HG02610 (cell line): ENCODE results near the gene ISG20.
A peak's percentile ranks its signal among the peaks of the same experiment; 100 is the strongest.

ENCODE experiments used
- ATAC-seq: cut with Tn5 transposase; IDR thresholded peaks from one replicate; pipeline ENCODE4 v1.9.1; 2021; ENCODE audit warnings: mild to moderate bottlenecking, moderate library complexity; ENCODE audit not compliant: unreplicated experiment

The ISG20 gene

GRCh38 chr15:88652456-88653199 lies 13.8 kb downstream of the ISG20 start:
- no peak for ATAC-seq

GRCh38 chr15:88653200-88654064 lies 14.6 kb downstream of the ISG20 start:
- ATAC-seq, result no peak

GRCh38 chr15:88654430-88655102 lies 15.8 kb downstream of the ISG20 start:
- no peak for ATAC-seq

- no peak for ATAC-seq
Observed at GRCh38 chr15:88655103-88655553, 16.3 kb downstream of the ISG20 start.

GRCh38 chr15:88655800-88656488 lies 17.1 kb downstream of the ISG20 start:
- no peak for ATAC-seq

- peak; percentile 90 for ATAC-seq
Observed at GRCh38 chr15:88656760-88657221, 18.0 kb downstream of the ISG20 start.

GRCh38 chr15:88657326-88658069 lies 18.7 kb downstream of the ISG20 start:
- ATAC-seq, result no peak

GRCh38 chr15:88658070-88658965 lies 19.5 kb downstream of the ISG20 start:
- no peak for ATAC-seq

GRCh38 chr15:88658972-88659931 lies 20.4 kb downstream of the ISG20 start:
- no peak for ATAC-seq

- ATAC-seq, result no peak
Observed at GRCh38 chr15:88661041-88661700, 22.4 kb downstream of the ISG20 start.

GRCh38 chr15:88661761-88662556 lies 23.1 kb downstream of the ISG20 start:
- ATAC-seq, result no peak

- ATAC-seq, result no peak
Observed at GRCh38 chr15:88663141-88663621, 24.4 kb downstream of the ISG20 start.

- no peak for ATAC-seq
Observed at GRCh38 chr15:88664151-88664778, 25.4 kb downstream of the ISG20 start.

- no peak for ATAC-seq
Observed at GRCh38 chr15:88674661-88675060, 35.8 kb downstream of the ISG20 start.

- no peak for ATAC-seq
Observed at GRCh38 chr15:88678755-88679154, 39.9 kb downstream of the ISG20 start.
